Muscle layer of colon (tissue), 2 donors: ENCODE measurements around the gene PIRT.
A peak's percentile ranks its signal among the peaks of the same experiment; 100 is the strongest.

Experiments used
- H3K27ac ChIP-seq: one replicate; pipeline ENCODE4 v1.7.0; 2013; ENCODE audit warnings: low read depth, mild to moderate bottlenecking, low read length, moderate library complexity
- H3K27me3 ChIP-seq, 2 donors: one replicate each; pipeline ENCODE4 v1.7.0; 2013; ENCODE audit warnings: low read length in 2 of 2, mild to moderate bottlenecking in 2 of 2; ENCODE audit not compliant: insufficient read depth in 2 of 2, control insufficient read depth in 1 of 2
- H3K36me3 ChIP-seq: one replicate; pipeline ENCODE4 v1.7.0; 2013; ENCODE audit warnings: mild to moderate bottlenecking, low read length; ENCODE audit not compliant: insufficient read depth
- H3K4me1 ChIP-seq: one replicate; pipeline ENCODE4 v1.7.0; 2013; ENCODE audit warnings: mild to moderate bottlenecking, low read length; ENCODE audit not compliant: insufficient read depth
- H3K4me3 ChIP-seq, 2 donors: one replicate each; pipeline ENCODE4 v1.7.0; 2013; ENCODE audit warnings: low read length in 2 of 2, low read depth in 1 of 2, mild to moderate bottlenecking in 1 of 2, moderate library complexity in 1 of 2
- H3K9ac ChIP-seq: one replicate; pipeline ENCODE4 v1.7.0; 2013; ENCODE audit warnings: low read length
- H3K9me3 ChIP-seq: one replicate; pipeline ENCODE4 v1.7.0; 2013; ENCODE audit warnings: mild to moderate bottlenecking, low read length
- donor health status: abdominal sarcoma.
- donor health status: Adenocarcinoma of cecum.

Gene PIRT

DNA sequence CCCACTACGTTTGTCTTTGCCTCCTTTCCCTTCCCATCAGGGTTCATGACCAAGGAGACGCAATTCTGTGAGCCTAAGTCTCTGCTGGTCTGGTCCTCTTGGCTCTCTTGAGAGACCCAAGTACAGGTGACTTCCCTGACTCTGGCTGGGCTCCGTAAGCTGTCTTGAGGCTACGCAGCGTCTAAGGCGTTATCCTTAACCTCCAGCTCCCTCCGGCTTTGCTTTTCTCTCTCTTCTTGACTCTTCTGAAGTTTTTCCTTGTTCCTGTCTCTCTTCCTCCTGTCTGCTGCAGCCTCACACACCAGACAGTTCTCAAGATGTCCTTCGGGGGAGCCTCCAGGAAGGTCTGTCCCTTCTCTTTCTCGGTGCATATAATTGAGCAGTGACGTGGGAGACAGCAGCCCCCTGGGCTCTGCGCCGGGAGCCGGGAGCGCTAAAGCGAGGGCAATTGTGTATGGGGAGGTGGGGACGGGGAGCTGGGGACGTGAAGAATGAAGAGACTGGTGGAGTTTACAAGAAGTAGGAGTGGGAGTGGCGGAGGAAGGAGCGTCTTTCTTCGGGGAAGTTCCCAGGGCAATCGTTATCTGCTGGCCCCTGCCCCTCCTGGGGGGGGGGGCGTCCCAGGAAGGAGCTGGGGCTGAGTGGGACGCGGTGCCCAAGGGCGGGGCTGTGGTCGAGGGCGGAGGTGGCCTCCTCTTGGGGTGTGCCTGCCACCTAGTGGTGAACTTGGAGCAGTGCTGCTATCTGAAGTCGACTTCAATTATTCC, 6.9 kb upstream of the PIRT start:
- H3K4me1 ChIP-seq: no peaks in the 10 kb centered on the region
- H3K9ac ChIP-seq: peak overlapping the region; percentile 7
- no peaks in the 10 kb centered on the region for H3K9me3 ChIP-seq
- no peak overlapping the region for H3K27ac ChIP-seq
- H3K27me3 ChIP-seq: no peaks in the 10 kb centered on the region
- peak overlapping the region; percentile 67 to 89 for H3K4me3 ChIP-seq
- H3K36me3 ChIP-seq: no peaks in the 10 kb centered on the region

GRCh38 chr17:10843811-10844210, 5.9 kb upstream of the PIRT start:
- H3K4me1 ChIP-seq: no peaks in the 10 kb centered on the region
- no peak overlapping the region for H3K9ac ChIP-seq
- no peaks in the 10 kb centered on the region for H3K36me3 ChIP-seq
- H3K27ac ChIP-seq: no peak overlapping the region
- no peak overlapping the region for H3K4me3 ChIP-seq
- no peaks in the 10 kb centered on the region for H3K9me3 ChIP-seq
- no peaks in the 10 kb centered on the region for H3K27me3 ChIP-seq

- no peaks in the 10 kb centered on the region for H3K27me3 ChIP-seq
- H3K36me3 ChIP-seq: no peaks in the 10 kb centered on the region
- H3K9ac ChIP-seq: no peak overlapping the region
- H3K4me1 ChIP-seq: no peaks in the 10 kb centered on the region
- no peak overlapping the region for H3K4me3 ChIP-seq
- H3K27ac ChIP-seq: no peak overlapping the region
- no peaks in the 10 kb centered on the region for H3K9me3 ChIP-seq
Measured at GRCh38 chr17:10842658-10843057, 4.8 kb upstream of the PIRT start.

DNA sequence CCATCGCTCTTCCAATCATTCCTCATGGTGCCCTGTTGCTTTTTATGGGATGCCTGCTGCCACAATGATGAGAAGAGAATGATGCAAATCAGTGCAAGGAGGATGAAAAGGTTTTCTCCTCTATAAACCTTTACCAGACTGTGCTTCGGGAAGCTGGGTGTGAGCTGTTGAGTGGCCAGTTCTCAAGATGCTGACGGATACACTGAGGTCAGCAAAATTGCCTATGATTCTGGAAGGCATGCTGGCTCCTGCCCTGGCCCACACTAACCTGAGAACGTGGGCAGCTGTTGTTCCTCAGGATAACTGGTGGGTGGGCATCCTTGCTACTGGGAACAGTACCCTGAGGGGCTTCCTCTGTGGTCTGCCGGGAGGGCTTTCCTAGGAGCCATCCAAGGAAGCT, 795 bp upstream of the PIRT start:
- Histone ChIP-seq H3K4me3 (no peak overlapping the region), H3K9me3 (no peaks in the 10 kb centered on the region), H3K9ac (no peak overlapping the region), H3K27ac (no peak overlapping the region), H3K4me1 (no peaks in the 10 kb centered on the region), H3K36me3 (no peaks in the 10 kb centered on the region), H3K27me3 (no peaks in the 10 kb centered on the region)

GRCh38 chr17:10836966-10837590, 809 bp downstream of the PIRT start:
- Histone ChIP-seq H3K4me1 (no peaks in the 10 kb centered on the region), H3K27me3 (no peaks in the 10 kb centered on the region), H3K27ac (no peak overlapping the region), H3K4me3 (no peak overlapping the region), H3K9me3 (no peaks in the 10 kb centered on the region), H3K9ac (no peak overlapping the region), H3K36me3 (no peaks in the 10 kb centered on the region)

GRCh38 chr17:10836145-10836544, 1.7 kb downstream of the PIRT start:
- Histone ChIP-seq H3K9me3 (no peaks in the 10 kb centered on the region), H3K4me1 (no peaks in the 10 kb centered on the region), H3K27me3 (no peaks in the 10 kb centered on the region), H3K4me3 (no peak overlapping the region), H3K27ac (no peak overlapping the region), H3K36me3 (no peaks in the 10 kb centered on the region), H3K9ac (no peak overlapping the region)

DNA sequence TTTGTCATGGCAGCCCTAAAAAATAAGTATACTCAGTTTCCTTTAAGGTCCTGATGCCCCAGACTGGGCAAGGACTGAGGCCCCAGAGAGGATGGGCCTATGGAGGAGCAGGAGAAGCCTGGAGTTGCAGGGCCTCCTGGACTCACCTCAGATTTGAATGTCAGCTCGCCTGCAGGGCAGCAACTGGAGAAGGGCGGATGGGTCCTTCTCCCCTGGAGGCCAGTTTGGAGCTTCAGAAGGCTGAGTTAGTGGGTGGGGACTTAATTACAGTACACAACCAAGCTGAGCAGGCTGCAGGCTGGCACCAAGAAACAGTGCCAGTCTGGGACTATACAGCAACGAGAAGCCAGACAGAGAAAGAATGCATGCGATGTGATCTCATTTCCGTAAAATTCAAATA, 6.2 kb downstream of the PIRT start:
- Histone ChIP-seq H3K4me3 (no peak overlapping the region), H3K36me3 (no peaks in the 10 kb centered on the region), H3K4me1 (no peaks in the 10 kb centered on the region), H3K9me3 (no peaks in the 10 kb centered on the region), H3K27me3 (no peaks in the 10 kb centered on the region), H3K27ac (no peak overlapping the region), H3K9ac (no peak overlapping the region)

DNA sequence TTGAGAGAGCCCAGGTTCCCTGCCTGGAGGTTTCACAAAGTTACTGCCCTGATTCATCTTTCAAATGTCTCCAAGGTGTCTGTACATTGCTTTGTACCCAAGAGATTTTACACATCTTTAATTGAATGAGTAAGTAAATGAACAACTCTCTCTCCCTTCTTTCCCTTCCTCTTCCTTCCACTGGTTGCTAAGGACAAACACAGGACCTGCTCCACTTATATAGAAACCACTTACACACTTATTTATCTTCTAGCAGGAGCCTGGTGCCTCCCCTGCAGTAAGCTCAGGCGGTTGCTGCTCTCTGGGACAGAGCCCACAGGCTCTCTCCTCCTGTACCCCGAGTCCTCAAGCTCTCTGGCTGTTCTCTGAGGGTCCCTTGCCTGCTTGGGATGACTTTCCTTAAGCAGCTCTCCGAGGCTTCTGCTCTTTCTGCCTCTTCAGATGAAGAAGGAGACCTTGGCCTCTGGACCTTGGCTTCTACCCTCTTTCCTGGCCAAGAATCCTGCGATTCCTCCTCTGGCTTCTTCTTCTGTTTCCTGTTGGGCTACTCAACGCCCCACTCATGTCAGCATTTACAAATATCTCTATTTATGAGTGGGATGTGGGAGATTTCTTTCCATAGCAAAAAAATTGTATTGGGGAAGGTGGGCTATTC, 9.9 kb downstream of the PIRT start:
- no peak overlapping the region for H3K27ac ChIP-seq
- no peaks in the 10 kb centered on the region for H3K36me3 ChIP-seq
- no peaks in the 10 kb centered on the region for H3K9me3 ChIP-seq
- H3K4me3 ChIP-seq: no peak overlapping the region
- H3K27me3 ChIP-seq: no peaks in the 10 kb centered on the region
- H3K4me1 ChIP-seq: no peaks in the 10 kb centered on the region
- no peak overlapping the region for H3K9ac ChIP-seq

DNA sequence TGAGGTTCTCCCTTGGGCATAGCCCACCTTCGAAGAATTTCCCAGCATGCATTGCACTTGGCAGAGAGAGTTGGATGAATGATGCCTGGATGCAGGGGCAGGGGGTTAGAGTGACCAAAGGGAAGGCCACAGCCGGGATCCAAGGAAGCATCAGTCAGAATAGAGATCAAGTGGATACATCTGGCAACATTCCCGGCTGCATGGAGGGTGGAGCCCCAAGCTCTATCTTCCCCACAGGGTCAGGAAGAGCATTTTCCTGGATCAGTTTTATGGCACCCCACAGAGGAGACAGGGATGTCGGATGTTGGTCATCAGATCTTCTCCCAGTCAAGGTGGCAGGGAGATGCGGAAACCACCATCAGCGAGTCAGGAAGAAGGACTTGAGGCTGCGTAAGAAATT, 13.0 kb downstream of the PIRT start:
- Histone ChIP-seq H3K36me3 (no peaks in the 10 kb centered on the region), H3K9me3 (no peaks in the 10 kb centered on the region), H3K4me1 (no peaks in the 10 kb centered on the region)

GRCh38 chr17:10821770-10822169, 16.1 kb downstream of the PIRT start:
- no peak overlapping the region for H3K4me3 ChIP-seq
- no peaks in the 10 kb centered on the region for H3K36me3 ChIP-seq
- H3K9me3 ChIP-seq: no peaks in the 10 kb centered on the region
- no peak overlapping the region for H3K27ac ChIP-seq
- no peaks in the 10 kb centered on the region for H3K4me1 ChIP-seq
- no peaks in the 10 kb centered on the region for H3K27me3 ChIP-seq
- no peak overlapping the region for H3K9ac ChIP-seq

More for the DNA sequence above, 13.0 kb downstream of the PIRT start:
- no peak overlapping the region for H3K4me3 ChIP-seq
- no peaks in the 10 kb centered on the region for H3K27me3 ChIP-seq
- no peak overlapping the region for H3K27ac ChIP-seq
- no peak overlapping the region for H3K9ac ChIP-seq

DNA sequence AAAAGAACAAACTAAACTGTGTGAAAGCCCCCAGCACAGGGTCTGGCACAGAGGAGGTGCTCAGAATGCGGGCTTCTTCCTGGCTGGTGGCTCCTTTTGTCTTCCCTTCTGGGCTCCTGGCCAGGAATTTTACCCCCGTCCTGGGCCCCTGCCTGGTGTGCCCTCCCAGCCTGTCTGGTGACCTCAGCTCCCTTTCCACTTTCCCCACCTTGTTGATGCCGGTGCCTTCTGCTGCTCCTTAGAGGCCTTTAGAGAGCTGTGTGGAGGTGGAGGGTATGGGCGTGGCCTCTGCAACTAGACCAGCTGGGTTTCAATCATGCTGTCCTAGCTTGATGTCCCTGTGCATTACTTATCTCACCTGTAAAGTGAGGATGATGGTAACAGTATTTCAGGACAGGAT, 16.8 kb downstream of the PIRT start:
- Histone ChIP-seq H3K9ac (no peak overlapping the region), H3K36me3 (no peaks in the 10 kb centered on the region), H3K9me3 (no peaks in the 10 kb centered on the region), H3K4me1 (no peaks in the 10 kb centered on the region), H3K27me3 (no peaks in the 10 kb centered on the region), H3K4me3 (no peak overlapping the region), H3K27ac (no peak overlapping the region)
